Head of caudate nucleus (tissue), 42 donors: Measurements from ENCODE around the gene AQP12A.
"Not testable (repeated sequence)": the region's sequence is repeated elsewhere in the genome, so short reads cannot be mapped to it uniquely, and the experiment has no call there.

Experiments used
- DNase-seq, 42 donors: peaks; one replicate each; pipeline versions ENCODE4 v3.0.0 to v3.0.0-alpha.2; 2020 to 2021; ENCODE audit warnings: mixed read lengths in 7 of 42
- intact Hi-C: fragments of 100-400 bp; cut with DNase I; formaldehyde crosslinking; loops from one replicate; pipeline ENCODE4 v1.15.0; 2022

The AQP12A gene, protein sequence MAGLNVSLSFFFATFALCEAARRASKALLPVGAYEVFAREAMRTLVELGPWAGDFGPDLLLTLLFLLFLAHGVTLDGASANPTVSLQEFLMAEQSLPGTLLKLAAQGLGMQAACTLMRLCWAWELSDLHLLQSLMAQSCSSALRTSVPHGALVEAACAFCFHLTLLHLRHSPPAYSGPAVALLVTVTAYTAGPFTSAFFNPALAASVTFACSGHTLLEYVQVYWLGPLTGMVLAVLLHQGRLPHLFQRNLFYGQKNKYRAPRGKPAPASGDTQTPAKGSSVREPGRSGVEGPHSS

DNA sequence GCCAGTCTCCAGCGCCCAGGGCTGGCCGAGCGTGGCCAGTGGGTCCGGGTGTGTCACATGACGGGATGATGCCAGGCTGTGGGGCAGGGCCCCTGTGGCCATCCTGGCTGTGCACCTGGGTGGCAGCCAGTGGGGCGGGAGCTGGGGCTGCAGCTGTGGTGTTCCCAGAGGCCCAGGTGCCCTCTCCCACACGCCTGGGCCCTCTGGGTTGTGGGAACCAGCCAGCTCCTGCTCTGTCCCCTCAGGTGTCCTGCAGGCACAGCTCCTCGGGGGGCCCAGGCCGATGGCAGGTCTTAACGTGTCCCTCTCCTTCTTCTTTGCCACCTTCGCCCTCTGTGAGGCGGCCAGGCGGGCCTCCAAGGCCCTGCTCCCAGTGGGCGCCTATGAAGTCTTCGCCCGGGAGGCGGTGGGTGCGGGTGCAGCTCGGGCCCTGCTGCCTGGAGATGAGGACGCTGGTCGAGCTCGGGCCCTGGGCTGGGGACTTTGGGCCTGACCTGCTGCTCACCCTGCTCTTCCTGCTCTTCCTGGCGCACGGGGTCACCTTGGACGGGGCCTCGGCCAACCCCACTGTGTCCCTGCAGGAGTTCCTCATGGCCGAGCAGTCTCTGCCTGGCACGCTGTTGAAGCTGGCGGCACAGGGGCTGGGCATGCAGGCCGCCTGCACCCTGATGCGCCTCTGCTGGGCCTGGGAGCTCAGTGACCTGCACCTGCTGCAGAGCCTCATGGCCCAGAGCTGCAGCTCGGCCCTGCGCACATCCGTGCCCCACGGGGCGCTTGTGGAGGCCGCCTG lies at the start of gene AQP12A:
Gene AQP12A (plus strand): TSS at position 236 of the 790 bp plus-strand sequence. CDS start 48 bp downstream, at position 284.
- intact Hi-C loops = not testable (repeated sequence)
- DNase-seq = peak in 6 of 42 donors; percentile 0 to 25 (median 15)

GRCh38 chr2:240642061-240642805 lies 49.4 kb upstream of the AQP12A start:
- DNase-seq = peak in 6 of 42 donors; percentile 3 to 10 (median 8)
- intact Hi-C loops = no loop called here

DNA sequence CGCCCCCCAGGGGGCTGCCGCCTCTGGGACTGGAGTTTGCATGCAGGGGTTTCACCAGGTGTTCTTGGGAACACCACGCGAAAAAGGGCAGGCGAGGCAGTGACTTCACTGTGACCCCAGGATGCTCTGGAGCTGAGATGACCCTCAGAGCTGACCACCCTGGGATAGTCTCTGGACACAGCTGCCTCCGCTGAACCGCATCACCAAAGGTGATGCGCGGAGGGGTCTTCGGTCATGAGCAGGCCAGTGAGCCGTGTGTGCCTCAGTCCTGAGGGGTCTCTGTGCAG lies 48.9 kb upstream of the AQP12A start:
- intact Hi-C loops = no loop called here
- peak in 2 of 42 donors; percentile 3 to 7 for DNase-seq

GRCh38 chr2:240643093-240643810 lies 48.4 kb upstream of the AQP12A start:
- peak in 10 of 42 donors; percentile 1 to 32 (median 7) for DNase-seq
- intact Hi-C loops = no loop called here

- intact Hi-C loops = no loop called here
- peak in 5 of 42 donors; percentile 1 to 8 (median 3) for DNase-seq
These were observed 47.9 kb upstream of the AQP12A start for GRCh38 chr2:240643811-240644150.

GRCh38 chr2:240644171-240644651 lies 47.5 kb upstream of the AQP12A start:
- peak in 10 of 42 donors; percentile 1 to 29 (median 7) for DNase-seq
- intact Hi-C loops = no loop called here

GRCh38 chr2:240644859-240645301 lies 46.8 kb upstream of the AQP12A start:
- peak in 8 of 42 donors; percentile 5 to 40 (median 10) for DNase-seq
- intact Hi-C loops = no loop called here

DNA sequence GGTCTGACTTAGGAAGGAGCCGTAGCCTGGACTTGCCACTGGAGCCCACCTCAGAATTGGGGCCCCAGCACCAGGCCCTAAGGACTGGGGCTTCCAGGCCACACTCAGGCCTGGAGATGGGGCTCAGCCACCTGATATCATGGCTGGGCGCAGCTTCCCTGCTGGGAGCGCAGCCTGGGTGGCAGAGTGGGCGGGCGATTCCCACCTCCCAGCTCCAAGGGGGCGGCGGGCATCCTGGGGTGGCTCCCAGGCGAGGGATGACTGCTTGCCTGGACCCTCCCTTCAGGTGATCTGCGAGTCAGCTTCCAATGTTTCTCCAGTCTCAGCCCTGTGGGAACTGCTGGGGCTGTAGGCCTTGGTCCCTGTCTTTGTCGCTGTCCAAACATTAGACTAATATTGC lies 46.3 kb upstream of the AQP12A start:
- peak in 5 of 42 donors; percentile 0 to 18 (median 4) for DNase-seq
- intact Hi-C loops = no loop called here

DNA sequence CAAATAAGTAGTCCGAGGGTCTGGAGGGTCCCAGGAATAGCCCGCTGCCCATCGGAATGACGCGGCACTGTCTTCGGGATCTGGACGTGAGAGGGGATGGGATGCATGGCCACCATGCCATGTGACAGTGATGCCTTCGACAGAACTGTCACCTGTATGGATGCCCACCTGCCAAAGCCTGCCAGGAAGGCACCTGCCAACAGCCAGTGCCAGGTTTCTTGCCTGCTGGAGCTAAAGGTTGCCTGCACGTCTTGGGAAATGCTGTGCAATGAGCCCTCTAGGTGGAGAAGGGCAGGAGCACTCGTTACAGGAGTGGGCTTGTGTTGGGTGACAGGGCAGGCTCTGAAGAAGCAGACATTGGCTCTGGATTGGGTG lies 45.9 kb upstream of the AQP12A start:
- peak in 5 of 42 donors; percentile 8 to 25 (median 17) for DNase-seq
- intact Hi-C loops = no loop called here

DNA sequence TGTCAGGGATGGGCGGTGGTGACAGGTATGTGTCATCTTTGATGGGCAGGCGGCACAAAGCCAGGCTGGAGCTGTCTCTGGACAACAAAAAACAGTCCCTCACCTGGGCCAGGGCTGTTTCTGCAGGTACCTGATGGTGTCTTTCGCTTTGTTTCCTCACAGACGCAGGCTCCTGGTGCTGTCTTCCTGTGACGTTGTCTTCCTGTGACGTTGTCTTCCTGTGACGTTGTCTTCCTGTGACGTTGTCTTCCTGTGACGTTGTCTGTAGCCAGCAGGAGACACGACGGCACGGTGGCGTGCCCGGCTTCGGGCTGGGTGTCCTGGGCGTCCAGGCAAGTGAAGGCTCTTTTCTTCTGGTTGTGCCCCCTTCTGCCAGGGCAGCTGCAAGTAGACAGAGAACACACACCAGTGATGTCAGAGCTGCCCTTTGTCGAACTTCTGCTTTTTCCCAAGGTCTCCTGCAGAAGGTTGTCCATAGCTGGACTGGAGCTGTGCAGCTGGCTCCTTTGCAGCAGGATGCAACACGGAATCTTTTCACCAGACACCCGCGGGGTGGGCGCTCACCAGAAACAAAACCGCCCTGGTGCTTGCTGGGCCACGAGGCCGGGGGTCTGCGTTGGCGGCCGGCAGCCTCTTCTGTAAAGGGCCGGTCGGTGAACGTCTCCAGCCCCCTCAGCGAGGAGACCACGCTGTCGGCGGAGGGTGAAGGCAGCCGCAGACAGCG lies 45.3 kb upstream of the AQP12A start:
- DNase-seq = peak in 8 of 42 donors; percentile 7 to 37 (median 10)
- intact Hi-C loops = no loop called here

DNA sequence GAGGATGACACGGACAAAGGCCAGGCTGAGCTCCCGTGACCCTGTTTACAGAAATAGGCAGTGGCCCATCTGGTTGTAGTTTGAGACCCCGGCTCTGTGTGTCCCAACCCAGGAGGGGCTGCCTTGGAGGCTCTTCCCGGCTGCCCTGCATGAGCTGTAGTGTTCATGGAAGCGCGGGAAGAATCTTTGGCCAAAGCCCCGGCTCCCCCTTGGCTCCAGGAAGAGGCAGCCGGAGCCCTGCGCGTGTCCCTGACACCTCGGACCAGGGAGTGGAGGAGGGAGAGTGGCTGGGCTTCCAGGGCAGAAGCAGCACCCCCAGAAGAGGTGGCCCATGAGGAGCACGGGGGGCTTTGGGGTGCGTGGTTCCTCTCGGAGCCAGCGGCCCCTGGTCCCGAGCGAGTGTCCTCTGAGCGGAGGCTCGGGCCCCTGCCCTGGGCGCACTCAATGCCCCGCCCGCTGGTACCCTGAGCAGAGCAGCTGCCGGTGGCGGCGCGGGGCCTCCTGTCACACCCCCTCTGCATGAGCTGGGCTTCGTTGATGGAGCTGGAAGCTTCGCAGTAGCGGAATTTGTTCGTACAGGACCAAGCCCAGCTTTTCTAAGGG lies 44.7 kb upstream of the AQP12A start:
- intact Hi-C loops = no loop called here
- peak in 3 of 42 donors; percentile 1 to 6 (median 5) for DNase-seq

GRCh38 chr2:240647503-240648154 lies 44.0 kb upstream of the AQP12A start:
- intact Hi-C loops = no loop called here
- DNase-seq = peak in 3 of 42 donors; percentile 5 to 22 (median 5)

DNA sequence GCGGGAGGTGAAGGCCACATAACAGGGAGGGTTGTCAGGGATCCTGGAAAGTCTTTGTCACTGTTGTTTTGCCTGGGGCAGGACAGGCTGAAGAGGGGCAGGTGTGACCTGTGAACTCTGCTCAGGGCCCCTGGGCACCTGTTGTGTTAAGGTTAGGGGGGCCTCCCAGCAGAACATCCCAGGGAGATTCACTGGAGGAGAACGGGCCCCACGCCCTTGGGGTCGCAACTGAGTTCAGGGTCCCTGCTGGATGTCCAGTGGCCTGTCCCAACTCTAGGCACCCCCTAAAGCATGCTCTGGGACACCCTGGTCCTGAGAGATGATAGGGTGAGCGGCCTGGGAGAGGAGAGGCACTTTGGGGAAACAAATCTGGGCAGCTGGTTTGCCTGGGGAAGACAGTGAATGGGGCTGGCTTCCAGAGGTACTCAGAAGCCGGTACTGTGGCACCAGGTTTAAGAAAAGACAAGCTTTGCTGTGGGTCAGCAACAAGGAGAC lies 43.5 kb upstream of the AQP12A start:
- DNase-seq = peak in 4 of 42 donors; percentile 4 to 26 (median 12)
- intact Hi-C loops = no loop called here

GRCh38 chr2:240648650-240649275 lies 42.9 kb upstream of the AQP12A start:
- DNase-seq = peak in 7 of 42 donors; percentile 3 to 38 (median 22)
- intact Hi-C loops = no loop called here

- peak in 3 of 42 donors; percentile 5 to 31 (median 9) for DNase-seq
- intact Hi-C loops = no loop called here
These were observed 42.3 kb upstream of the AQP12A start for GRCh38 chr2:240649331-240649730.

DNA sequence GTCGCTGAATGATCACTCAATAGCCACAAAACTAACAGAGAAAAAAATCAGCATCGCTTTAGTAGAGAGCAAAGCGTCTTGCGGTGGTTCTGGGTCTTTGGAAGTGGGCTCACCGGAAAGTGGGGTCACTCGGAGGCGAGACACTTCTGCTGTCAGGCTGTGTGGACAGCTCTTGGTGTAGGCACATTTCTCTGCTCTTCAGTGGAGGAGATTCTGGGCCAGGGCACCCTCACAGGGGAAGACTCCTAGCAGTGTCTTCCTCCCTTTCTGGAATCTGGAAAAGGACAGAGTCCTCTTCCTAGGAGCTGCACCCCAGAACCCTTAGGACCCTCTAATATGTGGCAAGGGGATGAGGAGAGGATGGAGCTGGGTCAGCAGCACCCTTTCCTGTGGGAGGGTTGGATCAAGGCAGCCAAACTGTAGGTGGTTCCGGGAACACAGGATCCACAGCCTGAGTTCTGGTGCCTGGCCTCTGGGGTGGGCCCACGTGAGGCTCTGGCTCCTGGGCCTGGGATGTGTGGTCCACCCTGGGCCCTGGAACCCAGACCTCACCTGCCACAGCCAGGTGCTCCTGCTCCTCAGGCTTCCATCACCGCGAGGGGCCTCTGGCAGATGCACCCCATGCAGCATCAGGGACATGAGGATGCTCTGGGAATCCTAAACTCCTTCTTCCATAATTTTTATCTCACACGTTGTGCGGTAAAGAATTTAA lies 41.3 kb upstream of the AQP12A start:
- intact Hi-C loops = no loop called here
- DNase-seq = peak in 4 of 42 donors; percentile 0 to 27 (median 22)
